Activated T-cell treated with anti-CD3 and anti-CD28 coated beads, Interleukin-2, amount 50 U/mL, for 48 hours (primary cell): ENCODE data around the gene NAV2.

Experiments
- DNase-seq, 2 experiments: peaks; one replicate each; pipeline ENCODE4 v3.0.0-alpha.2; 2020

Gene NAV2

DNA sequence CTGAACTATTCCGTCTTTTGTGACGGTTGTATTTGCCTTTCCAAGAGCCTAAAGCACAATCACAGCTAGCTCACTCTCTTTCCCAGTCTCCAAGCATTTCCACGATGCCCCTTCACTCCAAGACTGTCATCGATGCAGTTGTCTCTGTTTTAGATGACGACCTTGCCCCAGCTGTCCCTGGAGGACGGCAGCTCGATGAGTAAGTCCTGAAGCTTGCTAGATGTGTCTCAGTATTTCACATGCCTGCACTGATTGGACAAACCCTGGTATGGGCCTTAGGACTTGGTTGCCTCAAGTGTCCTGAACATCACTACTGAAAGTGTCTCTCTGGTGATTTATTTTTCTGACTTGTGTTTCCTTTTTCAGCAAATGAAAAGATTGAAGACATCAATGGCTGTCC, 129.9 kb downstream of the NAV2 start:
- DNase-seq: no peak

DNA sequence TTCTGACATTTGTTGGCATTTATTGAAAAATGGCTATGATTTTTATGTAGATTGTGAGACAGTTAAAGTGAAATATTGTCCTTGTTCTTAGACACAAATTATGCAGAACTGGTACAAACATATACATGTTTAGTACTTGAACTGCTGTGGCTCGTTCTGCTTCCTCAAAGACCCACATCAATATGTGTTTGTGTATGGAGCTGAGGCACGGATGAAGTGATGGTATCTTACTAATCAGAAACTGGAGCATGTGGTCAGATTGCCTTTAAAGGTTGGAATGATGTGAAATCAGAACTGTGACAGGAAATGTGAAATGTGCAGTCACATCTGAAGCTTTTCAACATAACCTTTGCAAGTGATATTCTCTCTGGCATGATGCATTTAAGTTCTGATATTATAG, 130.4 kb downstream of the NAV2 start:
- no peak for DNase-seq

DNA sequence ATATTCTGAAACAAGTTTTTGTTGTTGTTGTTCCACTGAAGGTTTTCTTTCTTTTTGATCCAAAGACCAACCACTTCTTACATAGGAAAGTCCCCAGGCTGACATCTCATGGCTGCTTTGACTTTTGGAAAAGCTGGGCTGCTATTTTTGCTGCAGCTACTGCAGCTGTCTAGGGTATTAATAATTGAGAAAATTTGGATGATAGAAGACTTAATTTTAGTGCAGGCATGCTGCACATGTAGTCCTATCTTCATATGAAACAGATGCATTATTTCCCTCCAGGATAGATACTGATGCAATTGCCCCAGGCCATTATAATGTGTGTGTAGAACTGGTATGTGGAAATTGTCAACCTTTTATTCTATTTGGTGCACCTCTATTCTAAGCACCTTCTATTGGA, 131.4 kb downstream of the NAV2 start:
- no peak for DNase-seq

DNA sequence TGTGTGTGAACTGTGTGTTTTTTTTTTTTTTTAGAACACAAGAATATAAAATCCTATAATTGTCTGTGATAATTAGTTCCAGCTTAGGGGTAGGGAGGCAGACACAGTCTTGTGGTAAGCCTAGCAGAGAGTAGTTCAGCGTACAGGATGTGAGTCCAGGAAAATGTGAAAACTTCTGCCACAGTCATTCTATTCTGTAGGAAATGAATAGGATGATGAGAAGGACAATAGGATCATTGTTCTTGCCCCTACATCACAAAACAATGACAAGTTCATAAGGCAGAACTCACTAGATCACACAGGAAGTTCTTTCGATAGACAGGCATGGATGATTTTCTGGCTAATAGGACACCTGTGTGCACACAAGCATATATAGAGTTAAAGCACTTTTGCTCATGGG, 132.2 kb downstream of the NAV2 start:
- no peak for DNase-seq

DNA sequence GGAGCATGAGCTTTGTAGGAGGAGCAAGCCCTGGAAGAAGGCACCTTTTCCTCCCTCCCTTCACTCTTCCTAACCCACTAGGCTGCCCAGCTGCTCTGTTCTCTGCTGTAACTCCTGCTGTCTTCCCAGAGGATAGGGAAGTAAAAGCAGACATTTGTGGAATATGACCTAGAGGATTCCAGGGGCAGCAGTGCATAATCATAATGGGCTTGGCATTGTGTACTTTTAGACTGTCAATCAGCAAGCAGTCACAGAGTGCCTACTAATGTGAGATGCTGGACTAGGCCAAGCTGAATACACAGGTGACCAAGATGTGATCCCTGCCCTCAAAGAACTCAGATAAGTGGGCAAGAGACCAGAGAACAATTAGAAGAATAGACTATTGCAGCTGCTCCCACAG, 133.0 kb downstream of the NAV2 start:
- no peak for DNase-seq

DNA sequence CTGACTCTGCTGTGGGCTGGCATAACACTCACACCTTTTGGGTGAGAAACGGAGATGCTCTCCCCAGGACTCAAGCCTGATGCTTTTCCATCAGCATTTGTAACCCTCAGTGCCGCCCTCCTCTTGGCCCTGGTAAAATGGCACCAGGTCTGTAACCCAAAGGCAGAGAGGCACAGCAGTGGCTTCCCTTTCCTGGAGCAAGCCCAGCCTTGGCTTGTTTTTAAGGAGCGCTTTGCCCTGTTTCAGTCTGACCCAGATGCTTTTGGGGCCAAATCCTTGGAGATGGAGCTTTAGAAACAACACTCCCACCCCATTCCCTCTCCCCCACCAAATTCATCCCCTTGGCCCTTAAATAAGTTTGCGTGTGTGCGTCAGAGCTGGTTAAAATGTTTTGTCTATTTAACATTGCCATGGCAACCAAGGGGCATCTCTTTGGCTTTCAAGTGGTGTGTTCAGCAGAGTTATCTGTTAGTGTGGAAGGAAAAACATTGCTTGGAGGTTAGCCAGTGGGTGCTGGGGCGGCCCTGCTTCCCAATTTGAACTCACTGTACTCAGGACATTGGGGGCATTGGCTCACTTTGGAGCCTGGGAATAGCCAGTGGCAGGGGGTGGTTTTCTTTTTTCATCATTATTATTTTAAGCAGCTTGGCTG, 134.1 kb downstream of the NAV2 start:
- no peak for DNase-seq

DNA sequence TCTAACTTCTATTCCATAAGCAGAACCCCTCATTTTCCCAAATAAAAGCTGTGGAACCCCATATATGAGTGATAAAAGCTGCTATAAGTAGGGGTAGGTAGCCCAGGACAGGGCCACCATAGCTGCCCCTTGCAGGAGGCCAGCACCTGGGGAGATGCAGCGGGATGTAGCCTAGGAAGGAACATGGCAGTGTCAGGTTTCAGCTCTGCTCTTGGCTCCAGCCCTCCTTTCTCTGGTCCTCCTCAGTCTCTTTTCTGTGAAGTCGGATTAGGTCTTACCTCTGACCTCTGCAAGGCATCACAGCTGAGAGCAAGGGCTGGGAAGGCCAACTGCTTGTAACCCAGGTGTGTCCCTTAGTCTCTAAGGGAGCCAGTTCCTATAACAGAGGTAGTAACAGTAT, 135.6 kb downstream of the NAV2 start:
- DNase-seq: no peak

DNA sequence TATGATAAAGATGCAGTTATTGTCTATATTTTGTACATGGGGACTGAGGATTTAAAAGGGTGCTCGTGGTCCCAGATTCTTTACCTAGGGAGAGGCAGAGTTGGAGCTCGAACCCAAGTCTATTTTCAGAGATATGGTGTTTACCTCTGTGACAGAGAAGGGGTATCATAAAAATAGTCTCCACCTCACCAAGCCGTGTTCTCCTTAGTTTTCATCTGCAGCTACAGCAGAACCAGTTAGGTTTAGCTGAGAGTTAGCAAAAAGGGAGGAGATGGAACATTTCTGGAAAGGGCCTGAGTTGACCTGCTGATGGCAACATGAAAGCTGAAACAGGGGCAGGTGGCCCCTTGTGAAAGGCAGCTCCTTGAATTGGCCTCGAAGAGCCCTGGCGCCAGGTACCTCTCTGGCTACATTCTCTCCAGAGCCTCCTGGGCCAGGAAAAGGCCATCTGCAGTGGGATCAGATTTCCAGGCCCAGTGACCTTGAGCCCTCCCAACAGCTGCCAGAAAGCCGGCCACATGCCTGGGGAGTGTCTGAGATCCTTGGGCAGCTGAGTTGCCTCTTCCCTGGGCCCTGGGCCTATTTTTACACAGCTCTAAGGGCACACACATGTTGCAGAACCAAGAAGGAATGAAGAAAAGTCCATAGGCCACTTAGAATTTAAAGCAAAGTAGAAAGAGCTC, 136.6 kb downstream of the NAV2 start:
- DNase-seq: no peak

DNA sequence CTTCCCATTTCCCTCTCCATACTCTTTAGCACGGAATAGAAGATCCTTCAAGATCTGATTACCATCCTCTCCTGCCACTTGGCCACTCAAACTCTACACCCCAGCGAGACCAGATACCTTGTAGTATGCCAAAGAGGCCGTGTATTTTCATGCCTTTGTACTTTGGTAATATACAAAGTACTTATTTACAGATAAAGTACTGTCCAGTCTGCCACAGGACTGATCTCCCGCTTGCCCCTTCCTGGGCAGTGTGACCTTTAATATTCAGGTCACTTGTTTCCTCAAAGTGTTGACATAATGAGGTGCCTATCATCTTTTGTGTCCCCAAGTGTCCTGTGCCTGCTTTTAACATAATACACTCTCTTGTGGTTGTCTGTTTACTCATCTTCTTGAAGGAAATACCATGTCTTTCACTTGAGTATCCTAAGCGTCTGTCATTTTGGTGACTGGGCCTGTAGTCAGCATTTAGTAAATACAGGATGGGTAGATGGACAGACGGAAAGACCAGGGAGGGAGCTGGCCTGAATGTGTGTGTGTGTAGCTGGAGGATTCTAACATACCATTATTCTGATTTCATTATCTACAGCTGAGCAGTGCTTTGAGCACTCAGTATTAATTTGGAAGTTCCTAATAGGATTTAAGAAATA, 137.4 kb downstream of the NAV2 start:
- no peak for DNase-seq

DNA sequence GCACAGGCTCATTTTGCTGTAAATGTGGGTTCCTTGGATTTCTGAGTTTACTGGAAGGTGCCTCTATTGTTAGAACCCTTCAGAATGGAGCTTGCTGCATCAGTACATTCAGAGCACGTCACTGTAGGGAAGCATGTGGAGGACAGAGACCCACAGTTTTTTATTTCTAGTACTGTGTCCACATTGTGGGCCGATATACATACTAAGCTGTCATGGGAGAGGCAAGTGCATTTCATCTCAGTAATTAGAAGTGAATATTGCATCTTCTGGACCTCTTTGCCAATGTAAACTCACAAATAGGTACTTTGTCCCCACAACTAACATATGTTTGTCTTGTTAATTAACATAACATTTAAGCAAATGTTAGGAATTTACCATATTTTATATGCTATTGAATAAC, 139.7 kb downstream of the NAV2 start:
- DNase-seq: no peak

DNA sequence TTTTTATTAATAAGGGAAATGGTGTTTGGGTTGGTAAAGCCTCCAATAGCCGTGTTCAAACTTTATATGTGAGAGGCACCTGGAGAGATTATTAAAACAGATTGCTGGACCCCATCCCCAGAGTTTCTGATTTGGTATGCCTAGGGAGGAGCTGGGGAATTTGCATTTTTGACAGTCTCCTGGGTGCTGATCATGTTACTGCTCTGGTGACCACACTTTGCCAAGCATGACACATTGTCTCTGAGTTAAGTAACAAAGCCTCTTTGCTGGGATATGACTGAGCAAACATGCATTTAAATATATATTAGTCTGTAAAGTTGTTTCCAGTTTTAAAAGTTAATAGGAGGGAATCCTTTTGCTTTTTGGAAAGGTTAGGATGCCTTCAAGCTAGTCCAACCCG, 140.4 kb downstream of the NAV2 start:
- no peak for DNase-seq

DNA sequence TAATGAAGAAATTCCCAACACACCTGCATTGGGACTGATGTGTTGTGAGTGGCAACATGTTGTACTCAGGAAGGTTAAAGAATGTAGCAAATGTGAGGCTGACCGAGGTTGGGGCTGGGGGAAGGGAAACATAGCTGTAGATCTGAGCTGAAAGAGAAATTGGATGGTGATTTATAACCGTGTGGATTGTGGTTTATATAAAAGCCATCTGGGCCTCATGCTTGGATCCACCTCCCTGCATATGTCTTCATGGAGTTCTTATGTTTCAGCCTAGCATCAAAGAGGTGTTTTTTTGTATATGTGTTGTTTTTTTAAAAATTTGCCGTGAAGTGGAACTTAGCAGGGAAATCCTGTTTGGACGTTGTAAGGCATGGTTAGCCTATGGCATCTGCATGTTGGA, 141.3 kb downstream of the NAV2 start:
- no peak for DNase-seq

DNA sequence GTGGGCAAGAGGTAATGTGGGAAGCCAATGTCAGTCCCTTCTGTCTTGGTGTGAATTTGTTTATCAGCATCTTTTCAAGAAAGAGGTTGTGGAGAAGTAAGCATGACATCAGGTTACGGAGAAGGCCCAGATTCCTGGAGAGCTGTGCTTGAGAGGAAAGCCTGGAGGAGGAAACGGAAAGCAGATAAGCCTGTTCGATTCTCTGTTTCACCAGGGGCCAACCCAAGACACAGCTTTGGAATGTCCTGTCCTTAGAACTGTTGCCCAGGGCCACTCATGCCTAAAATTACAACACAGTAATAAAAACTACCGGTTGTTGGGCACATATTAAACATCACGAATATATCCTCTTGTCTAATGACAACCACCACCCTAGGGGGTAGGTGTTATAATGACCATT, 148.5 kb downstream of the NAV2 start:
- no peak for DNase-seq

DNA sequence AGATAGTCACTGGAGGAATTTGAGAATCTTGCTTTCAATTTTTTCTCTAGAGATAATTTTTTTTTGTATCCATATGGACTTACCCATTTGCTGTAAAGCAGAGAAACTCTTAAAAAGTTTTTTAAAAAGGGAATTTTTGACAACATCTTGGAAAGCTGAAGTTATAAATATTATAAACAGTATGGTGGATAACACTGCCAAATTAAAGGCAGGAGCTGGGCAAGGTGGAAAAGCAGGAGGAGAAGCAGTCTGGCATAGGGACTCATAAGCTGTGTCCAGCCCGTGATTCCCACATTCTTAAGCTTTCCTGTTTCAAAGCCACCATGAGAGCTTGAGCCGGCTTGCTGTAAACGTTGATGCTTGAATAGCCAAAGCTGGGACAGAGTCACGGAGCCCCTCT, 149.5 kb downstream of the NAV2 start:
- no peak for DNase-seq

DNA sequence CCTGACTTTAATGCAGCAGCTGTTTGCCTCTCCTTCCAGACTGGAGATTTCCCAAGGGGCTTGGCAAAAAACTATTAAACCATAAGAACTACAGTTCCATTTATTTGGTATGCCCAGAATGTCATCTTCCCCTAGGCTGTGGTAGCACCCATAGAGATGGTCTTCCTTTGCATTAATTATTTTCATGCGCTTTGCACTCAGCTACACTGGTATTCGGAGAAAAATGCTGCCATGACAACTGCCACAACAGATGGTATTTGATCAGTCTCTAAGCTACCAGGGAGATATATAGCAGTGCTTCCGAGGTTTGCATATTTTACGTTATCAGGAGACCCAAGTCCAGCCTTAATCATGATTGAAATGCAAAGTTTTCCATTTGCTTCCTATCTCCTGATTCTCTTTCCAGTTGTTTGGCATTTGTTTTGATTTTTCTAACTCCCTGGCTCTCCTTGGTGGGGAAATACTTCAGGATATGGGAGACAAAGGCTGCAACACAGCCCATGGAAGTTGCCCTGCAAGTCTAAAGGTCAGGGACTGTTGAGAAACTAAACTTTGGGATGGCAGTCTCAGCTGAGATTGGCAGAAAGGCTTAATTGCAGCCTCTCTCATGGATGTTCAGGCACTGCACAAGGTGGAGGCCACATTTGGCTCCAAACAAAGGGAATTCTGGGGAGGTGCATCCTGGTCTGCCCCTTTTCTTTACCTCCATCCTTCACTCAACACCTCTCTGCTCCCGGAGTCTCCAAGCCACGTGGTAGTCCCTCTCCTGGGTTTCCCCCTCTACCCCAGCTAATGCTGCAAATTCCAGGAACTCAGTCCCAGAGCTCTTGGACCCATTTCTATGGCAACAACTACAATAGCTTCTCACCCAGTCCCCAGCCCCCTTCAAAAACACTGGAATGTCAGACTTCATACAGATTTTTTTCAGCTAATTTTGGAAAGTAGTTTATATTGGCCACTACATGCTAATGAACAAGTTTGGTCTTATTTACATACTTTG, 151.8 kb downstream of the NAV2 start:
- no peak for DNase-seq

DNA sequence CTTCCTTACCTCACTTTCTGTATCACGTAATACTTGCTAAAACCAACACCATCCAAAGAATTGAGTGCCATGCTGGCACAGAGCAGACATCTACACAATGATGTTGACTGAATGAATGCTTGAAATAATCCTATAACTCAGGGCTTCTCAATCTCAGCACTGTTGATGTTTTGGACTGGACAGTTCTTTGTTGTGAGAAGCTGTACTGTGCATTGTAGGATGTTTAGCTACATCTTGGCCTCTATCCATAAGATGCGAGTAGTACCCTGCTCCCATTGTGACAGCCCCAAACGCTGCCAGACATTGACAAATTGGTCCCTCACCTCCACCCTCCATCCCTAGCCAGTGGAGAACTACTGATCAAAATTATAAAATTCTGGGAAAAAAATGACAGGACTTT, 153.4 kb downstream of the NAV2 start:
- DNase-seq: no peak

DNA sequence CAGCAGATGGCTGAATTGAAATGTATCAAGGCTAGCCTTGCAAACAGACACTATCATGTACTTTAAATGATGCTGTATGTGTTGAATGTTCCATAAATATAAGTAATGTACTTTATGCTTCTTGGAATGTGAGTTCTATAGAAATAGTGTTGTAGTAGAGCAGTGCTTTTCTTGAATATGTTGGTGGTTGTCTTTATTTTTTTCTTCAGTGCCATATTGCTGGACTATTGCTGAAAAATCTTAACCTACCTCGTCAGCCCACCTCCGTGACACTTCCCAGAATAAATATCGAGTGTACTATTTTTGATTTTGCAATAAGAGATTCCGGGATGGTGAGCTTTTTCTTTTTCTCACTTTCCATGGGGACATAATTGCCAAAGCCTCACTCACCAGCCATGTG, 153.9 kb downstream of the NAV2 start:
- DNase-seq: no peak

DNA sequence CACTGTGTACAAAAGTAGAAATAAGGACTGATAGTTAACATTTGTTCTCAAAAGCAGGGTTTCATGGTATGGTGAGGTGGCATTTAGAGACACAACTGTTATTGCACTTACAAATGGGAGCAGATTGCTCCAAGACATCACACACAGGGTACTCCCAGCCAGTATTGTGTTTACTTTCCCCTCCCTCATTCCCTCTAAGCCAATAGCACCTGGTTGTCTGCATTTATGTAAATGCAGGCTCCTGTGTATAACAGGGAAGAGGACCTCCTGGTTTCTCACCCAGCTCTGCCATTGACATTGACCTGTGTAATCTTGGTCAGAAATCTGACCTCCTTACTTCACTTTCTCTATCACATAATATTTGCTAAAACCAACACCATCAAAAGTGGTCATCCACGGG, 154.4 kb downstream of the NAV2 start:
- no peak for DNase-seq

DNA sequence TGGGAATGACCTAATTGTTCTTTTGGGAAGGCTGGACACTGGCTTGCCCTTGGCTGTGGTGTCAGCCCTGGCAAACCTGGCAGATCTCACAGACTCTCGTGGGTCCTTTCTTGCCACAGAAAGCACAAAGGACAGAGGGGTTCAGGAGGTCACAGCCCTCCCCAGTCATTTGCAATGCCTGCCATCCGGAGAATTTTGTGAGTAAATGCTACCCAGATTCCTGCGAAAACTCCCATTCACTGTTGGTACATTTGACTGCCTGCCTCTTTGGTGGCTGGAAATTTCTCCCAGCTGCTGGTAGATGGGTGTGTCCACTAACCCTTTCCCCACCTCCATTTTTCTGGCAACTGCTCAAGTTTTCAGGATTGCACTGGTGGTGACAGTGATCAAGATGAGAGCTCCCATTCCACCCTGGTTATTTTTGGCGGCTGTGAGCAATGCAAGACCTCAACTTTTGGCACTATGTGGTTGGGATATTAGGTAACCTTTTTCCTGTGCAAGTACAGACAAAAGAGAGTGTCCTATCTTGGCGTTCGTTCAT, 155.7 kb downstream of the NAV2 start:
- DNase-seq: no peak

DNA sequence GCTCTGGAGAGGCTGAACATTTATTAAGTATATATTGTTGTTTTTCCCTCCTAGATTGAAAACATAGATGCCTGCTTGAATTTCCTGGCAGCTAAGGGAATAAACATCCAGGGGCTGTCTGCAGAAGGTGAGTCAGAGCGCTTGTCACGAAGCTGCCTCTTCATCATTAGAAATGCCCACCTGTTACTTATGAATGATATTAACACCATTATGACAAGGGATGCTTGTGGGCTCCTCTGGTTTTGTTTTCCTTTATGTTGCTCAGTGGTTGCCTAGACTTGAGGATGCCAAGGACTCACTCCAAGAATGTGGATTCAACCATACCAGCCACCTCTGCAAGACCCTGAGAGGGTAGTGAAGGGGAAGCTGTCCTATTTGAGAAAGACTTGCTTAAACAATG, 156.2 kb downstream of the NAV2 start:
- no peak for DNase-seq

DNA sequence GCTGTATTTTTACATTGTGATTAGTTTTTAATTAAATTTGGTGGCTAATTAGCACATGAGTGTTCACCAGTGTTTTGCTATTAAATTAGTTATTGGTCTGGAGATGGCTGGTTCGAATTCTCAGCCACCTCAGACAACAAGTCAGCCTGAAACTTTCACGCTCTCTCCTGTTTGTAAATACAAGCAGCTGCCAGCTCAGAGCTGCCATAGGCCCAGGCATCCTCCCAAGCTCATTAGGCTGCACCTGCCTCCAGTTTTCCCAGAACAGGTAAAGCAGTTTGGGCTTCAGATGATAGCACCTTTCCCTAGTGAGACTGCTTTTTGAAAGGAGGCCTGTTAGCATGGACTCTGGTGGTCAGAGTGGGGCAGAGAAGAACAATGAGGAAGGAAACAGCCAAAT, 156.8 kb downstream of the NAV2 start:
- DNase-seq: no peak

DNA sequence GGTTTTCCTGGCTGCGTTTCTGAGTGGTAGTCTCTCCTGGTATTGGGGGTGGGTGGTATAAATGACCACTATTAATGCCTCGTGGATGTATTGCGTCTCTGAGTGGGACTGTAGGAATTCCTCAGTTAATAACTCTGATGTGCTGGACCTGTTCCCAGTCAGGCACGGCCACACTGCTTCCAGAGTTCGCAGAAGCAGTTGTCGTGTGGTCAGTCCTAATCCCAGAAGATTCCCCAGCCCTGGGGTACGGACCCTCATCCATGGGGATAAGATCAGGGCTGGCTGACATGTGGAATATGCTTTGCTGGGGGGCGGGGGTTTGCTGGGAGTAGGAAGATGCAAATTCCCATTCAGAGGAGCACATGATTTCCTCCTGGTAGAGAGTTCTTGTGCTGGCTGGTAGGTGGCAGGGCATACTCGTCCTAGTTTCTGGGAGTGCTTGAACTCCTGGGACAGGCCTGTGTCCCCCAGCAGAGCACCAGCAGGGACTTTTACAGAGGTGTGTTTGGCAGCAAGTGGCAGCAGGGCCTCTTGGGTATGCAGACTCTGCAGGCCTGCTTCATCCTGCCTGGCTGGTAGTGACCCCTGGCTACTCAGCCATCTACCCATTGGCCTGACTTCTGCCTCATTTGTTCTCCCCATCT, 157.4 kb downstream of the NAV2 start:
- DNase-seq: no peak

DNA sequence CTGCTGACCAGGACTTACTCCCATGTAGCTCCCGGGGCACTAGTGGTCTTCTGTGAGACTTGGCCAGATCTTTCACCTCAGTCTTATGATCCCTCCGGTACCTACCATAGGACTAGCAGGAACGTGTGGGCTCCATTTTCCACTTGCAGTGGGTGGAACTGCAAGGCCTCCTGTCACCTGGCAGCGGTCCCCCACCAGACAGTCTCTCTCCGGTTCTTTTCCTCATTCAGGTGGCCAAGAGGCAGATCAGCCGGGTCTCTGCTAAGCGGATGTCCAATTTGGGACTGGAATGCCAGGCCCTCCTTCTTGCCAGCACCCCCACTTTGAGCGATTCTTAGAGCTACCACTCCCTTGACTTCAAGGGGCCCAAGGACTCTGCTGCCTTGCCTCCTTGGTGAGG, 158.9 kb downstream of the NAV2 start:
- DNase-seq: no peak
